Stimulated activated CD4-positive, alpha-beta T cell treated with anti-CD3 and anti-CD28 coated beads, TNF-alpha, amount 100 ng/mL, for 48 hours (primary cell): ENCODE data around the gene LCP2.

ENCODE experiments used
- DNase-seq, 3 donors: peaks; one replicate each; pipeline ENCODE4 v3.0.0-alpha.2; 2020; ENCODE audit warnings: low read depth in 3 of 3

The LCP2 gene

GRCh38 chr5:170296036-170296934 lies 1.3 kb downstream of the LCP2 start:
- DNase-seq, result no peak

GRCh38 chr5:170294556-170294955 lies 3.0 kb downstream of the LCP2 start:
- no peak for DNase-seq

- DNase-seq, result no peak
Measured at GRCh38 chr5:170294057-170294456, 3.5 kb downstream of the LCP2 start.

GRCh38 chr5:170293273-170293672 lies 4.3 kb downstream of the LCP2 start:
- no peak for DNase-seq

- DNase-seq, result no peak
Measured at GRCh38 chr5:170292179-170293104, 5.1 kb downstream of the LCP2 start.

GRCh38 chr5:170290498-170290897 lies 7.1 kb downstream of the LCP2 start:
- DNase-seq, result no peak

GRCh38 chr5:170289764-170290163 lies 7.8 kb downstream of the LCP2 start:
- no peak for DNase-seq

GRCh38 chr5:170289121-170289520 lies 8.5 kb downstream of the LCP2 start:
- no peak for DNase-seq

- no peak for DNase-seq
Measured at GRCh38 chr5:170288551-170288950, 9.0 kb downstream of the LCP2 start.

- no peak for DNase-seq
Measured at GRCh38 chr5:170288151-170288550, 9.4 kb downstream of the LCP2 start.

GRCh38 chr5:170287532-170287931 lies 10.0 kb downstream of the LCP2 start:
- DNase-seq, result no peak

GRCh38 chr5:170286386-170286925 lies 11.1 kb downstream of the LCP2 start:
- no peak for DNase-seq

GRCh38 chr5:170285181-170285580 lies 12.4 kb downstream of the LCP2 start:
- no peak for DNase-seq

- DNase-seq, result no peak
Measured at GRCh38 chr5:170284231-170284630, 13.3 kb downstream of the LCP2 start.

GRCh38 chr5:170283296-170283695 lies 14.3 kb downstream of the LCP2 start:
- no peak for DNase-seq

- no peak for DNase-seq
Measured at GRCh38 chr5:170280011-170280493, 17.5 kb downstream of the LCP2 start.

- no peak for DNase-seq
Measured at GRCh38 chr5:170279459-170279817, 18.1 kb downstream of the LCP2 start.

GRCh38 chr5:170278611-170279458 lies 18.7 kb downstream of the LCP2 start:
- peak; percentile 64 to 85 (median 79) for DNase-seq

GRCh38 chr5:170277867-170278281 lies 19.7 kb downstream of the LCP2 start:
- no peak for DNase-seq

- DNase-seq, result no peak
Measured at GRCh38 chr5:170276140-170276539, 21.4 kb downstream of the LCP2 start.

GRCh38 chr5:170275376-170275994 lies 22.1 kb downstream of the LCP2 start:
- no peak for DNase-seq
